Ecto neural progenitor cell (in vitro differentiated cells): ENCODE measurements around the gene ITGA11.

Source experiments
- DNase-seq: peaks from one replicate; pipeline ENCODE4 v3.0.0-alpha.2; 2018; ENCODE audit warnings: low spot score

The ITGA11 gene

DNA sequence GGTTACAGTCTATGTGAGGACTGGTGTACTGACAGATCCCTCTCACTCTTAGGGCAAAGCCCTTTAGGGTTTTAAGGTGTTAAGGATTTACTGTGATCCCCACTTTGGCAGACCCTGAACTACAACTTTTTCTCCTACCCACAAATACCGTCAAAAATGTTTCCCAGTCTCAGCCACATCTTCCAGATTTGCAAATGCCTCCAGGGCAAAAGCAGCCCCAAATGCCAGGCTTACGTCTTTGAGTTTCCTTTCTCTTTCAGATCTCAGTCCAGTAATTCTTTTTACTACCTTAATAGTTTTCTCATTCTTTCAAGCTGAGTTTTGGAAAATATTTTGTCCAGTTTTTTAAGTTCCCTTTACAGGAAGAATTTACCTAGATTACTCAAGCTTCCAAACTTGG lies 13.4 kb upstream of the ITGA11 start:
- no peak for DNase-seq

DNA sequence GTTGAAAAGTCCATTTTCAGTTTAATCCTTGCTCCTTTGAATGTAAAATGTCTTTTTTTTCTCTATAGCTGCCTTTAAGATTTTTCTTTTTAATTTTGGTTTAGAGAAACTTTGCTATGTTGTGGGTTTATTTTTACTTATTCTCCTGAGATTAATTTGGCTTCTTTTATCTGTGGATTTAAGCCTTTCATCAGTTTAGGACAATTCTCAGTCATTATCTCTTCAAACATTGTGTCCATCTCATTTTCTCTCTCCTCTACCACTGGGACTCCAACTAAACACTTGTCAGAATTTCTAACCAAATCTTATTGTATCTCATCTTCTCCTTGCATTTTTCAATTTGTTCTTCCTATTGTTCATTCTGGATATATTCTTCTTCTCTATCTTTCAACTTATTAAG lies 12.4 kb upstream of the ITGA11 start:
- DNase-seq = no peak

DNA sequence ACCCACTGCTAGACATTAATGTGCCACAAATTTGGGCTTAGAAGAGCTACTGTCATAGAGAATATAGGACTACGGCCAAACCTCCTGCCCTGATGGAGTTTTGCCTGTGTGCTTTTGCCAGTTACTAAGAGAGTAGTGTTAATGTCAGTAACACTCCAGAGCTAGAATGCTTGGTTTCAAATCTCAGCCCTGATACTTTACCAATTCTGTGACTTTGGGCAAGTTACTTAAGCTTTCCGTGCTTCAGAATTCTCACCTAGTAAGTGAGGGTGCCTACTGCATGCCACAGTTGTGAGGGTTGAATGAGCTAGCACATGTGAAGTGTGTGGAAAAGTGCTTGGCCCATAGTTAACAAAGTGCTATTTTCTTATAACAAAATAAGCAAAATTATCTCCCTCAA lies 10.9 kb upstream of the ITGA11 start:
- peak; percentile 5 for DNase-seq

DNA sequence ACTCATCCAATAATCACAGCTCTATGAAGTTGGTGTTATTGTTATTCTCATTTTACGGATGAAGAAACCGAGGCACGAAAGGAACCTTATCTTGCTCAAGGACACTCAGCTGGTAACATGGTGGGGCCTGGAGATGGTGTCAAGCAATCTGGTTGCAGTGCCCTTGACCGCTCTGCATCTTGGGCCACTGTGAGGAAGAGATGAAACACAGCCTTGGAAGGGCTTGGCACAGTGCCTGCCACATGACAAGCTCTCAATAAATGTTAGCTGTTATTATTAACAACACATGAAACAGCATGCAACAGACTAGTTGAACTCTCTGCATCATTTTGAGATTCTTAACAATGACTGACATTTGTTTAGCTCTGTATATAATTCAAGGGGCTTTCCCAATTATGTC lies 10.1 kb upstream of the ITGA11 start:
- DNase-seq = no peak

DNA sequence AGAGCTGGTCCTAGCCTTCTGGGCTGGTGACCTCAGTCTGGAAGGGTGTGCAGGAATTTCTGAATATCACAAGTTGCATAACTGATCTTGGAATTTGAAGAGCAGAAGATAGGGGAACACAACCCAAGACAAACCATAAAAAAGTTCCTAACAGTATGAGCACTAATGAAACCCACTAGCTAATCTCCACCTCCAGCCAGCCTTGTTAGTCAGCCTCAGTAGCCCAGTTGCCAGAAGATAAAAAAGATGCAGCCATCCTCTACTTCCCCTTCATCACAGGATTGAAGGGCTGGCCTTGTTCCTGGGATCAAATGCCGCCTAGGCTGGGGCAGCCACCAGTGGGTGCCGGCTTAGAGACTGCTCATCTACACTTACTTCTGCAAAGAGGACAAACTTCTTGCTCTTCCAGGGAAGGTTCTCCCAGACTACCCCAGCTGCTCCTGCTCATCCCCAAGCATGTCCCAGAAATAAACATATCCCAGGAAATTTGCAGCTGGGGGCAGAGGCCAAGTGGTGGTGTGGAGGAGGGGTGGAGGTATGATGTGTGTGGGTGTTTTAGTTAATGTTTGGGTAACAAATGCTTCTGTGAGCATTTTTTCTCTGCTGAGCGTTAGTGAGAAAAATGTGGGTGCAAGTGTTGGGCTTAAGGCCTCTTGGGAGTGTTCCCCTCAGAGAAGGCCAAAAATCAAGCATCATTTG lies 9.2 kb upstream of the ITGA11 start:
- peak; percentile 8 for DNase-seq

DNA sequence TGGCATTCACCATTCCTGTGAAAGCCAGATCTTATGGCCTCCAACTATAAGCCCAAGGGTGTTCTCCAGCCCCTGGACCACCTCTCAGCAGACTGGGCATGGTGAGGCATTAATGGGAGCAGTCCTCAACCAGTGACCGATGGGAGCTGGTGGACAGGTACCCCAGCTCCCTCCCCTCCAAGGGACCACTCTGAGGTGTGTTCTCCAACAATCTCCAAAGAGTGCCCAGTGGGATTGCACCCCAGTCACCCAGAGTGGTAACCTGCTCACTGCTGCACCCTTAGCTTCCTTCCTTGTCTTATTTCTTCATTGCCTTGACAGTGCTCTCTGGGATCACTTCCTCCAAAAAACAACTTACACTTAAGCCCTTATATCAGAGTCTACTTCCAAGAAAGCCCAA lies 8.2 kb upstream of the ITGA11 start:
- no peak for DNase-seq

DNA sequence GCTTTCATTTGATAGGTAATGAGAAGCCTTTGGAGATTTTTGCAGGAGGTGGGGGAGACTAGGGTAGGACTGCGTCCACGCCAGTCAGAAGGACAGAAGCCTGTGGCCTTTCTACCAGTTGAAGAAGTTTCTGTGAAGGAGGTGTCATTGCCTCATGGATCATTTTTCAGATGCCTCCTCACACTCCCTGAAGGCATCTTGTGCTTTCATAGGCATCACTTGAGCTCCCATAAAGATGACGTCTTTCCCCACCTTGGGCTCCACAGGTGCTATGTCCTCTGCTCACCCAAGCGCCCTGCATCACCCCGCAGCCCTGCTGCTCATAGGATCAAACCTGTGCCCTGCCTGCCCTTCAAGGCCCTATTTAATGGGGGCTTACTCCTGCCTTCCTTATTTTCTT lies 7.5 kb upstream of the ITGA11 start:
- DNase-seq = peak; percentile 12

DNA sequence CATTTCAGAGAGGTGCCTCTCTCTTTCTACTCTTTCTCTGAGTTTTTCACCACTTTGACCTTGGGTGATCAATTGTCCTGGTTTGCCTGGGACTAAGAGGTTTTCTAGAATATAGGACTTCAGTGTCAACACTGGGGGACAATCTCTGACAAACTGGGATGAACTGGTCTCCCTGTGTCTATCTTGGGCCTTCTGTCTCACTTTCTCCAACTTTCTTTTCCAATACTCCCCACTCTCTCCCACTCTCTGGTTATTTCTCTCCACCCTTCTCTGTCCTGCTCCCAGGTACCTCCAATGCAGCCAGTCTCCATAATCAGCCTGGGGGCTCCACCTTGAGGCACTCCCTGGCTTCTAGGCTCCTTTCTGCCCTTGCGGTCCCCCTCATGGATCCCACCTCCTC lies 4.7 kb upstream of the ITGA11 start:
- DNase-seq = peak; percentile 21

DNA sequence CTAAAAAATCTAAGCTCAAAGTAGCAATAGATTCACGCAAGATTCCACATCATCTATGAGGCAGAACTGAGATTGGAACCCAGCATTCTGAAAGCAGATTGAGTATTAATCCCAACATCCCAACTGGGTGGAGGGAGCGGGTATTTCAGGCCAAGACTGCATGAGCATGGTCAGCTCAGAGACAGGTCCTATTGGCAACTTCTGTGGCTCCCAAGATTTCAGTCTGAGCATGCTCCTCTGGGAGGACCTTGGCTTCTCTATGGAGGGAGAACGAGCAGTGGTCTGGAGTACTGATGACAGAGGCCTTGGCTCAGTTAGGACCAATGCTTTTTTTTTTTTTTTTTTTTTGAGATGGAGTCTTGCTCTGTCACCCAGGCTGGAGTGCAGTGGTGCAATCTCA lies 4.0 kb upstream of the ITGA11 start:
- no peak for DNase-seq

DNA sequence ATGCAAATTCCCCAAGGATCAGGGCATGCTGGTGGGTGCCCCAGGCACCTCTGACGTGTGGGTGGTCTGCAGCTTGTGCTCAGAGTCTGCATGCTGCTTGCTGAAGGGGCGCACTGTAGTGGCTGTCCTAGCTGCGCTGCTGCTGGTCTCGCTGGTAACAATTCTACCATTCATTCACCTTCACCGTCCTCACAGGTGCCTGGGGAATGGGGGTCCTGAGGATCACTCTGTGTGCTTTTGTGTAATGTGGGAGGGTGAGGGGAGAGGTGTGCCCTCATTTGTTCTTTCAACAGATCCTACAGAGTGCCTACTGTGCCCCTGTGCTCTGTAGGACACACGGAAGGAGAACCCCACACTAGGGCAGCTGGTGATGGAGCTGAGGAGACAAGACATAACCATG lies 2.1 kb upstream of the ITGA11 start:
- peak; percentile 46 for DNase-seq

DNA sequence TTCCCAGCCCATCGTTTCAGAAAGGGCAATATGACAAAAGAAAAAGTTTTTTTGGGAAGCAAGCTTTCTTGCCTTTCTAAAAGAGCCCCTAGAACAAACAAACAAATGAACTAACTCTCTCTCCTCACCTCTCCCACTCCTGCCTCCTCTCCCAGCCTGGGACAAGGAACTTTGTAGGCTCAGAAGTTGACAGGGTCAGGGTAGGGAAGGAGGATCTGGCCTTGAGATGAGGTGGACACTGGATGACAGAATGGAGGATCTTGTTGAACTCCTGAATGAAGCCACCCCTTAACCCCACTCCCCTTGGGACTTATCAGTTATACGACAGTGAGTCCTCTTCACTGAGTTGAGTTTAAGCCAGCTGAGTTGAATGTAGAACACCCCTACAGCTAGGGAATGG lies 1.6 kb upstream of the ITGA11 start:
- DNase-seq = peak; percentile 22

DNA sequence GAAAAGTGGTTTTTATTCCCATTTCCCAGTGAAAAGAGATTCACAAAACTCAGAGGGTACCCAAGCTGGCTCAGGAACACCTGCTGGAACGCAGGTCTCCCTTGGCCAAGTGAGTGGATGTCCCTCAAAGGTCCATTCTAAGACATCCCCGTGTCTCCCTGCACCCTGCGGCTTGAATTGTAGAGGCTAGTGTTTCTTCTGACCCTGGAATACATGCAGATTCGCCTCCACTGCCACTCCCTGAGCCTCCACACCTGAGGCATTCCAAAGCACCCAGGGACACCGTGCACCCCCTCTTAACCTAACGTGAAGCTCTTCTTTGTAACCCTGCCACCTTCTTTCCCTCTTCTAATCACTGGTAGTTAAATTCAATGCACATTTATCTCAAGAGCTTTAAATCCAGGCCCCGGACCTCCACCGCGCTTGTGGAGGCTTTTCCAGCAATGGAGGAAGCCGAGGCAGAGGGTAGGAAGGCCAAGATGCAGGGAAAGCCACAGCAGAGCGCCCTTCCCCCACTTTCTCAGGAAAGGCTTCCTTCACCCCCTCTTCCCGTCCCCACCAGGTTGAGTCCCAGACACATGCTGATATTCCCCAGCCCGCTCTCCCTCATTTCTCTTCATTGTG lies 590 bp upstream of the ITGA11 start:
- DNase-seq = no peak

DNA sequence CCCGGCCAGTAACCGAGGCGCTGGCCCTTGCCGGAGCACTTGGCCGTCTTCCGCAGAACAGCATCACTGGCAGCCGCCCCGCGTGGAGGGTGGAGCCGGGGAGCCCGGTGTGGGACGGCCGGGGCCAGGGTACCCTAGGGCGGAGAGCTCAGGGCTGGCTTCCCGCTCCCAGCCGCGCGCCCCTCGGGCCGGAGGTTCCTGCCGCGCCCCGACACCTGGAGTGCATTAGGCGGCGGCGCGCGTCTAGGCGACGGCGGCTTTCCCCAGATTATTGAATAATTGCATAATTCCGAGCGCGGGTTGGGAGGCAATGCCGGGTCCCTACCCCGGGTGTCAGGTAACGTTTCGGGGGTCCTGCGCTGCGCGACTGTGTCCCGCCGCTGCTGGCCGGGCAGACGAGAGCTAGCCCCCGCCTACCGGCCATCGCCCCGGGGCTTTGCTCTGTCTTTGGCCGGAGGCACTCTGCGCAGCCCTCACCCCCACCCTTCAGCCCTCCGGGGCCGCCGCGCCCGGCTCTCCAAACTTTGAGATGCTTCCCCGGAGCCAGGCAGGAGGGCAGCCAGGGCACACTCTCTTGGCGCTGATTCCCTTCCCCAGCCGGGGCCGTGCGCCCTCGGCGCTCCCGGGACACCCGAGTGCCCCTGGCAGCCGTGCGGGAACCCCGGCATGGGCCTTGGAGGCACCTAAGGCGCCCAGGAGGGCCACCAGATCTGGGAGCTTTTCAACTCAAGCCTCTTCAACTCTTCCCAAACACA lies 749 bp downstream of the ITGA11 start:
- DNase-seq = peak; percentile 61

DNA sequence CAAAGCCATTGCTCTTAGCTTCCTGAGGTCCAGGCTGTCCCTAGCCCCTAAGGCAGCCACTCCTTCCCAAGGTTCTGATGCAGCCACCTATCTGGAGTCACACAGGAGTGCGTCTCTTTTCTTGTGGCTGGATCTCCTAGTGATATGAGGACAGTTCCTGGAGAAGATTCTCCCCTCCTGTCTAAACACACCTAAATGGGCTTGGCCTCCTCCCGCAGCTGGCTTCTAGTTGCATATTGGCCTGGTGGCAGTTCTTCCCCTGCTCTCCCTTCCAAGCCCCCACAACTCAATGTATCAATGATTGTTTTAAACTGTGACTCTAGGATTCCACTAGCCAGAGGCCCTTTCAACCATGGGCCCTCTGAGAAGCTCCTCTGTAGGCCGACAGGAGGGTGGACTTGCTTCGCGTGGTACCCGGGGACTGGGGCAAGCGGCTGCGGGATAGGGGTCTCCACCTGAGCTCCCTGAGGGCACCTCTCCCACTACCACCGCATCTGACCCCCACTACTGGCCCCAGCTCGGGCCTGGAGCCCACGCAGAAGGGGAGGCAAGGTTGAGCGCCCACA lies 1.4 kb downstream of the ITGA11 start:
- peak; percentile 45 for DNase-seq

DNA sequence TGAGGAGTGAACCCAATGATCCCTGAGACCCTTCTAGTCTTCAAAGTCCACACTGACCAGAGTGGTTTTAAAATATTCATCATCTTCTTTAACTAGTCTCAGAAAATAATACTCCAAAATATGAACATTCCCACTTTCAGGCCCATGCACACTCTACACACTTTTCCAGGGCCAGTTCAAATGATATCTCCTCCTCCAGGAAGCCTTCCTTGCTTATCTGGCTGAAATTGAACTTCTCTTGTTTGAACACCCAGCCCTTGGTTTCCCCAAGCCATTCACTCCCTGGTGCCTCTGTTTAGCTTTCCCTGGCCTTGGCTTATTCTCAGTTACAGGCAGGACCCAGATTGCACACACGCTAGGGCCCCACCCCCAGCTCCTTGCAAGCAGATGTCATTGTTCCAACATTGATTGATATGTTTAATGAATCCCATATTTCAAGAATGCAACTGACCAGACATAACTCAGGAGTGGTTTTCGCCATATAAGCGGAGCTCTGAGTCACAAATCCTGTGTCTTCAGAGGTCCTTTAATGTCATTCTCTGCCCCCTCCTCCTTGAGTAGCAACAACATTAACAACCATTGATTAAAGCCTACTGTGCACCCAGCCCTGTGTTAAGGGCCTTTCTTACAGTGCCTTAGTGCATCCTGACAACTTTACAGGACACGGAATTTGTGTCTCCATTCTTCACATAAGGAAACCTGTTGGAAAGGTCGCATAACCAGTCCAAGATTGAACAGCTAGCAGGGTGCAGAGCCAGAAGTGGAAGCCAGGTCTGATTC lies 2.1 kb downstream of the ITGA11 start:
- peak; percentile 14 for DNase-seq

DNA sequence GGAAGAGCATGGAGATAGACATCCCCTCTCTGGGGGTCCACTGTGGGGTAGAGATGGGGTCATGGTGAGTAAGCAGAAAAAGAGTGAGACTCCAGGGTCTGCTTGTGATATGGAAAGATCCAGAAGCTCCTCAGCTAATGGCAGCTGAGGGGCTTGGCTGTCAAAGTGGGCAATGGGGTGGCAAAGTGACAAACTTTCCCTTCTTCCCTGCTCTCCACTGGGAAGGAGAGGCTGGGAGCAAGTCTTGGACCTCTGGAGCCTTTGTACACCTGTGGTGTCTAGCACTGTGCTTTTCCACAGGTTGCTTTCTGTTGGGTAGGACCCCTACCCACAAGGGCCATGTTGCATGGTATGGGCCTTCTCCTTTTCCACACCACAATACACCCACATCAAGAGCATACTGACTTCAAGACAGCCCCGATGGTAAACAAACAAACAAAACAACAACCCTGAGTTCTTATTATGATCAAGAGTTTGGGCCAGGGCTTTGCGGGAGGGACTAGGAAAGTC lies 3.5 kb downstream of the ITGA11 start:
- DNase-seq = no peak

DNA sequence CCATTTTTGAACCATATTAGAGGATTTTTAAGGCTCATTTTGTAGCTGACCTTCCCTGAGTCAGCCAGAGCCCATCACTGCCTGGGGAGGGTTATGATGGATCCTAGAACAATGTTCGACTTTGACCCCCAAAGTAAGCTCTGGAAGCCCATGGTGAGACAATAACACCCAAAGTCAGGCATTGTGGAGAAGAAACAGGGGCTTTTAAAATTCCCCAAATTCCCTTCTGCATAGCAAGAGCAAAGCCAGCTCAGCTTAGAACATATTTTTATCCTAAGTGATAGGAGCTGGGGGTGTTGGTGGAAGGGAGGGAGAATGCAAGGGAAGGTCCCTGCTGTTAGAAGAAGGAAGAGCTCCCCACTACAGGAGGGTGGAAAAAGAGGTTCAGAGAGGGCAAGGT lies 4.0 kb downstream of the ITGA11 start:
- DNase-seq = no peak

DNA sequence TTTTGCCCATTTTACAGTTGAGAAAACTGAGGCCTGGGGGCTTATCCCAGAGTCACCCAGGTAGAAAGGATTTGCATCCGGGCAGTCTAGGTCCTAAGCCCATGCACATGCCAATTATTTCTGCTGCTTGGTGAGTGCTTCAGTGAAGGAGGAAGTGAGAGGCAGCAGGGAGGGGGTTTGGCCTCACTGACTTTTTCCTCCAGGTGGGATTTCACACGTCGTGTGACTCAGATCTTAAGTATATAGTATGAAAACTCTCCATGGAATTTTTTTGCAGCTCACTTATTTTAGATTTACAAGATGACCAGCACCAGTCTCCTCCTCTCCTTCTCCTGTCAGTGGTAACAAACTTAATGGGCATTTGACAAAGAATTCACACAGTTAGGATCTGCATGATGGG lies 4.6 kb downstream of the ITGA11 start:
- DNase-seq = no peak

DNA sequence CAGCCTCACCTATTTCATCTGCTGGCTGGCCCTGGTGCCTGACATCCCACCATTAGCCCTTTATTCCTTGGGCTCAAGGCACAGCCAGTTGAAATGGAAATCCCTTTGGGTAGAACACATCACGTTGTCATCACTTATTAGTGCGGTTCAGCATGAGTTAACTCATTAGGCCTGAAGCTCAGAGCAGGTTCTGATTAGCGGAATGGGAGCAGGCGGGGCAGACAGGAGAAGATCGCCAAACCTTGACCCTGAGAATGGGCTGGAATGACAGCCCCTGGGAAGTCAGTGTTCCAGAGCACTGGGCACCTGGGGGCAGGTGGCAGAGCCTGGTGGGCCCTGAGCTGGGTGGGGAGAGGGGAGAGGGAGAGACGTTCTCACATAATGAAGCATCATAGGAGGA lies 5.8 kb downstream of the ITGA11 start:
- DNase-seq = no peak

DNA sequence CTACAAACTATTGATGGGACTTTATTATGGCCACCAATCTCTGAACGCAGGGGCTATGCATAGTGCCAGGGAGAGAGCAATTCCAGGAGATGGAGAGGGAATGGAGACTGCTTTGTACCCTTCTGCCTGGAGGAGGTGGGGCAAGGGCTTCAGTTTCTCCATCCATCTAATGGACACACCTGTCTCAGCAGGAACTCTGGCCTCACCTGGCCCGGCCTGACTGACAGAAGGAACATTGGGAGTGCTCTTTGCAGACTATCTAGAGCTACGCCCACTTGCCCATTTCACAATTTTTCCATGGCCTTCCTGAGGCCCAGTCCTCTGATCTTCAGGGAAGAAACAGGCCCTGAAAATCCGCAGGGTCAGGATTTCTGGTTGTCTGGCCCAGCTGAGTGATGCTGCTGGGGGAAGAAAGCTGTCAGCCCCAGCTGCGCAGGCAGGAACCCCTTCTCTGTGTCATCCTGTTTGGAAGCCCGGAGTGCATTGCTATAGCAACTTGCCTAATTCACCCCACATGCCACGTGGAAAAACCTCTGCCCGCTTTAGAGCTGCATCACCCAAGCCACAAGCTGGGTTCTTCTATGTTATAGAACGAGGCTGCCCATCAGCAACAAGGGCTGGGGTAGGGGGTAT lies 6.4 kb downstream of the ITGA11 start:
- no peak for DNase-seq

DNA sequence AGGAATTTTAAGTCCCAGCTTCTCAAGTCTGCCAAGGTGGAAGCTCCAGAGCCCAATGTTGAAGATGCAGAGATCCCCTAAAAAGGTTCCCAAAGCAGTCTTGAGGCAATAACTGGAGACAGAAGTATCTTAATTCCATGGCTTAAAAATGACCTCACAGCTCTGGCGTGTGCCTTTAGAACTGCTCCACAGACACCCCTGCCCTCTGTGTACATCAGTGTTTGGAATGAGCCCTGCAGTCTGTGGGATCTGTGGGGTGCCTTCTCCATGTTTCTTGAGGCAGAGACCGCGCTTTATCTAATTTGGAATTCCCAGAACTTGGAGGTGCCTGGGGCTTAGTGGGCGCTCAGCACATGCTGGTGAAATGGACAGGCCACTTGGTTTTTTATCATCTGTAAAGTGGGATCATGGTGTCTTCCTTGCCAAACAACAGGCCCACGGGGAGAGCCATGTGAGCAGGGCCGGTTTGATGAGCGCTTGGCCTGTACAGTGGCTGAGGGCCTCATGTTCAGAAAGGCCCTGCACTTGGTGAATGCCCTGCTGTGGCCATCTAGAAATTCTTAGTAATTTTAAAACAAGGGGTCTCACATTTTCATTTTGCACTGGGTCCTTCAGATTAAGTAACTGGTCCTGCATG lies 7.1 kb downstream of the ITGA11 start:
- no peak for DNase-seq
